Calu3 (cell line): Measurements from ENCODE around the gene SURF4. TPM values are rescaled to one million over a fixed set of nuclear protein-coding genes. Genes with fewer than 3 reads are reported as not detected.
"Not testable (repeated sequence)": the region's sequence is repeated elsewhere in the genome, so short reads cannot be mapped to it uniquely, and the experiment has no call there.

Source experiments
- BruUV-seq: library from RNA; stranded (reverse); fragments of 400-500 nt; replicated peaks from 2 replicates; lab custom pipeline; 2021; lab: Mats Ljungman, UMichigan
- CTCF ChIA-PET: fragments of 300-600 bp; sonication (Branson Sonifier 250); formaldehyde crosslinking; loops from one replicate; lab custom pipeline; 2022; ENCODE audit warnings: antibody characterized with exemption; lab: Charles Lee
- DNase-seq: peaks from one replicate; pipeline ENCODE4 v3.0.0; 2022
- H3K27ac Mint-ChIP-seq: one replicate; pipeline ENCODE4 v1.8.0; 2022; ENCODE audit warnings: mixed read lengths; ENCODE audit not compliant: unreplicated experiment
- H3K27me3 Mint-ChIP-seq: one replicate; pipeline ENCODE4 v1.8.0; 2022; ENCODE audit warnings: mixed read lengths; ENCODE audit not compliant: unreplicated experiment
- H3K36me3 Mint-ChIP-seq: one replicate; pipeline ENCODE4 v1.8.0; 2022; ENCODE audit warnings: mild to moderate bottlenecking, moderate library complexity, mixed read lengths; ENCODE audit not compliant: insufficient read depth, unreplicated experiment
- H3K4me1 Mint-ChIP-seq: one replicate; pipeline ENCODE4 v1.8.0; 2022; ENCODE audit warnings: mild to moderate bottlenecking, low read depth, mixed read lengths; ENCODE audit not compliant: unreplicated experiment
- H3K4me3 Mint-ChIP-seq: one replicate; pipeline ENCODE4 v1.8.0; 2022; ENCODE audit warnings: mild to moderate bottlenecking, low read depth, moderate library complexity, mixed read lengths; ENCODE audit not compliant: unreplicated experiment
- H3K9me3 Mint-ChIP-seq: one replicate; pipeline ENCODE4 v1.8.0; 2022; ENCODE audit warnings: low read depth, mixed read lengths; ENCODE audit not compliant: unreplicated experiment
- intact Hi-C: fragments of 100-400 bp; cut with micrococcal nuclease; formaldehyde crosslinking; loops from one replicate; pipeline ENCODE4 v1.10.0; 2022; ENCODE audit not compliant: unreplicated experiment
- total RNA-seq: library from RNA; stranded (reverse); gene quantifications from 2 replicates; pipeline ENCODE4 v1.2.3, GENCODE V29; 2022
- TF ChIP-seq, protein P1 (sequence below): fragments of 200-600 bp; IDR thresholded peaks from one replicate; pipeline ENCODE4 v1.8.0; 2022; ENCODE audit warnings: antibody characterized with exemption; ENCODE audit not compliant: unreplicated experiment

The SURF4 gene
- total RNA-seq, 1 experiment from 2014 or later: 129 TPM

DNA sequence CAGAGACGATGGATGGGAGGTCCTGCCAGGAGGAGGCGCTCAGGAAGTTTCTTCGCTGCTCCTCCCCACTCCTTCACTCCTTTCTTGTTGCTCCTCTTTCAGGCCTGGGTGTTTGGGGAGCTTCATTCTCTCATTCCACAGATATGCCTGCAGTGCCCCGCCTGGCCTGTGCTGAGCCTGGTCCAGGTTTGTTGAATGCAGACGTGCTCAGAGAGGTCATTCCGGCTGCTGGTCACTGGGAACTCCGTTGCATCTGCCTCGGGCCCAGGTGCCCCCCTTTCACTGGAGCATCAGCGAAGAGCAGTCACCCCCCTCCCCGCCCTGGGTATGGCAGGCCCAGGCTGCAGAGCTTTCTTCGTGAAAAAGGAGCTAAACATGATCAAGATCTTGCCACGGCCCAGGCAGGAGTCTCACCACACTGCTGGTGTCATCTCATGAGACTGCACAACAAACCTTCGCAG is 55.4 kb downstream of the SURF4 start:
- CTCF ChIA-PET: no interaction called here
- intact Hi-C loops: no loop called here
- Mint-ChIP-seq H3K27ac (no peak overlapping the region), H3K27me3 (peaks cover 48% of the 10 kb centered on the region), H3K4me3 (no peak overlapping the region), H3K4me1 (no peaks in the 10 kb centered on the region), H3K9me3 (peaks cover 3% of the 10 kb centered on the region), H3K36me3 (no peaks in the 10 kb centered on the region)
- BruUV-seq: no TSS peak
- DNase-seq: no peak
- TF ChIP-seq, protein P1, sequence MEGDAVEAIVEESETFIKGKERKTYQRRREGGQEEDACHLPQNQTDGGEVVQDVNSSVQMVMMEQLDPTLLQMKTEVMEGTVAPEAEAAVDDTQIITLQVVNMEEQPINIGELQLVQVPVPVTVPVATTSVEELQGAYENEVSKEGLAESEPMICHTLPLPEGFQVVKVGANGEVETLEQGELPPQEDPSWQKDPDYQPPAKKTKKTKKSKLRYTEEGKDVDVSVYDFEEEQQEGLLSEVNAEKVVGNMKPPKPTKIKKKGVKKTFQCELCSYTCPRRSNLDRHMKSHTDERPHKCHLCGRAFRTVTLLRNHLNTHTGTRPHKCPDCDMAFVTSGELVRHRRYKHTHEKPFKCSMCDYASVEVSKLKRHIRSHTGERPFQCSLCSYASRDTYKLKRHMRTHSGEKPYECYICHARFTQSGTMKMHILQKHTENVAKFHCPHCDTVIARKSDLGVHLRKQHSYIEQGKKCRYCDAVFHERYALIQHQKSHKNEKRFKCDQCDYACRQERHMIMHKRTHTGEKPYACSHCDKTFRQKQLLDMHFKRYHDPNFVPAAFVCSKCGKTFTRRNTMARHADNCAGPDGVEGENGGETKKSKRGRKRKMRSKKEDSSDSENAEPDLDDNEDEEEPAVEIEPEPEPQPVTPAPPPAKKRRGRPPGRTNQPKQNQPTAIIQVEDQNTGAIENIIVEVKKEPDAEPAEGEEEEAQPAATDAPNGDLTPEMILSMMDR: no peak

DNA sequence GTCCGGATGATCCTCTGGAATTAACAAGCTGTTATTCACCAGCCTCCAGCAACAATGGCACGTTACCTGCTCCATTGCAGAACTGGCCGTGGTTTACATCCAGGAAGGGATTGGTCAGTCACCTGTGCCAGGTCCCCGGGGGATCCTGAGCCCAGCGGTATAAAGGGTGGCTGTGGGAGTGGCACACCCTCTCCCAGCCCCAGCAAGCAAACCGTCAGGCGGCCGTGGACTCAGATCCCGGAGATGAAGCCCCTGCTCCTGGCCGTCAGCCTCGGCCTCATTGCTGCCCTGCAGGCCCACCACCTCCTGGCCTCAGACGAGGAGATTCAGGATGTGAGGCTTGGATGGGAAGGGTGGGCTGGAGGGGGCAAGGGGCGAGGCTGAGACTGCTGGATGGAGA is 58.3 kb downstream of the SURF4 start:
- intact Hi-C loops, H3K27ac Mint-ChIP-seq, H3K4me1 Mint-ChIP-seq, H3K36me3 Mint-ChIP-seq, H3K9me3 Mint-ChIP-seq, DNase-seq, BruUV-seq, CTCF ChIA-PET, H3K4me3 Mint-ChIP-seq: not testable (repeated sequence)
- H3K27me3 Mint-ChIP-seq: peaks cover 28% of the 10 kb centered on the region

DNA sequence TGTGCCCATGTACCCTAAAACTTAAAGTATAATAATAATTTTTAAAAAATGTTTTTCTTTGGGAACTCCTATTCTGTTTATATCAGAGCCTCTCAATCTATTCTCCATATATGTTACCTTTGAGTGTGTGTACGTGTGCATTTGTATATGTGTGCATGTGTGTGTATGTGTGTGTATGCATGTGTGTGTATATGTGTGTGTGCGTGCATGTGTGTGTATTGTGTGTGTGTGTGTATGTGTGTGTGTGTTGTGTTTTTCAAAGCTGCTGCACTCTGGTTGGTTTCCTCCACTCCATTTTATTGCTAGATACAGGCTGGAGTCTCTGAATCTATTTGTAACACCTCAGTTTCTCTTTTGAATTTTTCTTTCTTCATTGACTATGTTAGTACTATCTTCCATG is 59.9 kb downstream of the SURF4 start:
- intact Hi-C loops: no loop called here
- H3K4me3 Mint-ChIP-seq: no peak overlapping the region
- H3K27me3 Mint-ChIP-seq: peaks cover 17% of the 10 kb centered on the region
- no peaks in the 10 kb centered on the region for H3K9me3 Mint-ChIP-seq
- no peak for DNase-seq
- no peak overlapping the region for H3K27ac Mint-ChIP-seq
- CTCF ChIA-PET: no interaction called here
- TF ChIP-seq, protein P1: no peak
- H3K4me1 Mint-ChIP-seq: no peaks in the 10 kb centered on the region
- BruUV-seq: no TSS peak
- H3K36me3 Mint-ChIP-seq: no peaks in the 10 kb centered on the region

Other genes with a start within 250 kb of the SURF4 start
- not detected in 2 replicates for gene GBGT1, start 212.1 kb downstream of the SURF4 start, total RNA-seq
- gene OBP2B, start 166.8 kb downstream of the SURF4 start, total RNA-seq: not detected in 2 replicates
- 2.8 and 3.3 TPM in 2 replicates for gene ABO, start 100.9 kb downstream of the SURF4 start, total RNA-seq
- gene SURF6, start 39.9 kb downstream of the SURF4 start, total RNA-seq: 20.4 and 23.1 TPM in 2 replicates
- gene MED22, start 27.9 kb downstream of the SURF4 start, total RNA-seq: 24.4 and 27.6 TPM in 2 replicates
- gene RPL7A, start 27.8 kb downstream of the SURF4 start, total RNA-seq: 835 and 904 TPM in 2 replicates
- 47.9 and 50.9 TPM in 2 replicates for gene SURF1, start 19.6 kb downstream of the SURF4 start, total RNA-seq
- 20.6 and 22.9 TPM in 2 replicates for gene SURF2, start 19.5 kb downstream of the SURF4 start, total RNA-seq
- 0.71 and 0.94 TPM in 2 replicates for gene STKLD1, start 306 bp upstream of the SURF4 start, total RNA-seq
- 23.4 and 25.8 TPM in 2 replicates for gene REXO4, start 42.0 kb upstream of the SURF4 start, total RNA-seq
- gene ADAMTS13, start 46.3 kb upstream of the SURF4 start, total RNA-seq: 4.7 and 5.8 TPM in 2 replicates
- gene CACFD1, start 83.9 kb upstream of the SURF4 start, total RNA-seq: 15.1 and 19.9 TPM in 2 replicates
- gene SLC2A6, start 103.0 kb upstream of the SURF4 start, total RNA-seq: 9.3 and 11.6 TPM in 2 replicates
- not detected in 2 replicates for gene MYMK, start 148.9 kb upstream of the SURF4 start, total RNA-seq
- 0.14 TPM in 1 of 2 replicates, not detected in the other for gene ADAMTSL2, start 158.6 kb upstream of the SURF4 start, total RNA-seq
- gene FAM163B, start 233.3 kb upstream of the SURF4 start, total RNA-seq: not detected in 2 replicates